KOPT-K1 (cell line): ENCODE measurements around the gene TAF7.
"Not testable (repeated sequence)": the region's sequence is repeated elsewhere in the genome, so short reads cannot be mapped to it uniquely, and the experiment has no call there.

Source experiments
- H3K27ac ChIP-seq: fragments of 200-600 bp; sonication (generic); 2 replicates; pipeline ENCODE4 v1.5.1; 2016; ENCODE audit warnings: antibody characterized with exemption, mild to moderate bottlenecking, low read depth, low read length; ENCODE audit not compliant: poor library complexity, severe bottlenecking
- H3K36me3 ChIP-seq: fragments of 200-600 bp; sonication (generic); 2 replicates; pipeline ENCODE4 v1.5.1; 2017; ENCODE audit warnings: antibody characterized with exemption, mild to moderate bottlenecking, low read length, moderate library complexity; ENCODE audit not compliant: insufficient read depth
- H3K9me3 ChIP-seq: fragments of 200-600 bp; sonication (generic); 2 replicates; pipeline ENCODE4 v1.5.1; 2017; ENCODE audit warnings: antibody characterized with exemption, low read length, mild to moderate bottlenecking; ENCODE audit not compliant: insufficient read depth, poor library complexity, severe bottlenecking

TAF7 gene

DNA sequence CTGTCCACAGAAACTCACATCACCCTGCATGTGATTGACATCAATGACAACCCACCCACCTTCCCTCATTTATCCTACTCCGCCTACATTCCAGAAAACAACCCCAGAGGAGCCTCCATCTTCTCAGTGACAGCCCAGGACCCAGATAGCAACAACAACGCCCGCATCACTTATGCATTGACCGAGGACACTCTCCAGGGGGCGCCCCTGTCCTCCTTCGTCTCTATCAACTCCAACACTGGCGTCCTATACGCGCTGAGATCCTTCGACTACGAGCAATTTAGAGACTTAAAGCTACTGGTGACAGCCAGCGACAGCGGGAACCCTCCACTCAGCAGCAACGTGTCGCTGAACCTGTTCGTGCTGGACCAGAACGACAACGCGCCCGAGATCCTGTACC is 24.7 kb upstream of the TAF7 start:
- no peaks in the 10 kb centered on the region for H3K36me3 ChIP-seq
- H3K9me3 ChIP-seq = peaks cover 21% of the 10 kb centered on the region

GRCh38 chr5:141343953-141344463 is 23.4 kb upstream of the TAF7 start:
- H3K36me3 ChIP-seq = no peaks in the 10 kb centered on the region
- no peak overlapping the region for H3K27ac ChIP-seq
- H3K9me3 ChIP-seq = peaks cover 34% of the 10 kb centered on the region

More for the DNA sequence above, 24.7 kb upstream of the TAF7 start:
- H3K27ac ChIP-seq = no peak overlapping the region

- Histone ChIP-seq H3K9me3 (peaks cover 38% of the 10 kb centered on the region), H3K27ac (no peak within 1 kb of the TSS), H3K36me3 (no peaks in the 10 kb centered on the region)
These were observed 22.8 kb upstream of the TAF7 start, which contains the start of gene PCDHGA3 for GRCh38 chr5:141343242-141343952. Gene PCDHGA3 (plus strand): TSS chr5:141343829. CDS start chr5:141344034, 205 bp downstream.

- Histone ChIP-seq H3K36me3 (no peaks in the 10 kb centered on the region), H3K9me3 (peaks cover 38% of the 10 kb centered on the region), H3K27ac (no peak overlapping the region)
These were observed 22.2 kb upstream of the TAF7 start for GRCh38 chr5:141342773-141343172.

DNA sequence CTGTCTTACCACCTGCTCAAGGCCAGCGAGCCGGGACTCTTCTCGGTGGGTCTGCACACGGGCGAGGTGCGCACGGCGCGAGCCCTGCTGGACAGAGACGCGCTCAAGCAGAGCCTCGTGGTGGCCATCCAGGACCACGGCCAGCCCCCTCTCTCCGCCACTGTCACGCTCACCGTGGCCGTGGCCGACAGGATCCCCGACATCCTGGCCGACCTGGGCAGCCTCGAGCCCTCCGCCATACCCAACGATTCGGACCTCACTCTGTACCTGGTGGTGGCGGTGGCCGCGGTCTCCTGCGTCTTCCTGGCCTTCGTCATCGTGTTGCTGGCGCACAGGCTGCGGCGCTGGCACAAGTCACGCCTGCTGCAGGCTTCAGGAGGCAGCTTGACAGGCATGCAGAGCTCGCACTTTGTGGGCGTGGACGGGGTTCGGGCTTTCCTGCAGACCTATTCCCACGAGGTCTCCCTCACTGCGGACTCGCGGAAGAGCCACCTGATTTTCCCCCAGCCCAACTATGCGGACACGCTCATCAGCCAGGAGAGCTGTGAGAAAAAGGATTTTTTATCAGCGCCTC is 20.3 kb upstream of the TAF7 start:
- not testable (repeated sequence) for H3K27ac ChIP-seq
- peaks cover 38% of the 10 kb centered on the region for H3K9me3 ChIP-seq

DNA sequence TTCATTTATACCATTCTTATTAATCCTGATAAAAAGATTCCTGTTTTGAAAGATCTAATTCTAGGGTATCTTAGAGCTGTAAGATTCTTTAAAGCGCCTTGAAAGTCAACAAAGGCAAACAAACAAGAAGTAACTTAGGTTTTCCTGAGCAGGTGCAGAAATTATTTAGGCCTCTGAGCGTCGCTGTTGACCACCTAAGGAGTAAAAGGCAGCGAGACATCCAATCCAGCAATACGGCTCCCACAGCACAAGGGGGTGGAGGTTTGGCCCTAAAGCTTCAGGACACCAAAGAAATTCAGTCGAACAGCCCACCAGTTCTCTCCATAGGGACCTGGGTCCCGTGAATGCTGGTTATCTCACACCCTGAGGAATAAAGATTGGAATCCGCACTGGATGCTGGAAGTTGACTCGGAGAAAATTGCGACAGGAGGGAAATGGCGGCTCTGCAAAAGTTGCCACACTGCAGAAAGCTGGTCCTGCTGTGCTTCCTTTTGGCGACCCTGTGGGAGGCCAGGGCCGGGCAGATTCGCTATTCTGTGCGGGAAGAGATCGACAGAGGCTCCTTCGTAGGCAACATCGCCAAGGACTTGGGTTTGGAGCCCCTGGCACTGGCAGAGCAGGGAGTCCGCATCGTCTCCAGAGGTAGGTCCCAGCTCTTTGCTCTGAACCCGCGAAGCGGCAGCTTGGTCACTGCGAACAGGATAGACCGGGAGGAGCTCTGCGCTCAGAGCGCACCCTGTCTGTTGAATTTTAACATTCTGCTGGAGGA is 18.1 kb upstream of the TAF7 start, which contains the start of gene PCDHGA2:
Gene PCDHGA2, plus strand, starts transcription at position 223 of the 769 bp plus-strand sequence.
- peaks cover 20% of the 10 kb centered on the region for H3K9me3 ChIP-seq
- no peaks in the 10 kb centered on the region for H3K36me3 ChIP-seq
- no peak within 1 kb of the TSS for H3K27ac ChIP-seq

More for the DNA sequence above, 20.3 kb upstream of the TAF7 start:
- H3K36me3 ChIP-seq = not testable (repeated sequence)

DNA sequence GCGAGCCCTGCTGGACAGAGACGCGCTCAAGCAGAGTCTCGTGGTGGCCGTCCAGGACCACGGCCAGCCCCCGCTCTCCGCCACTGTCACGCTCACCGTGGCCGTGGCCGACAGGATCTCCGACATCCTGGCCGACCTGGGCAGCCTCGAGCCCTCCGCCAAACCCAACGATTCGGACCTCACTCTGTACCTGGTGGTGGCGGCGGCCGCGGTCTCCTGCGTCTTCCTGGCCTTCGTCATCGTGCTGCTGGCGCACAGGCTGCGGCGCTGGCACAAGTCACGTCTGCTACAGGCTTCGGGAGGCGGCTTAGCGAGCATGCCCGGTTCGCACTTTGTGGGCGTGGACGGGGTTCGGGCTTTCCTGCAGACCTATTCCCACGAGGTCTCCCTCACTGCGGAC is 12.0 kb upstream of the TAF7 start:
- not testable (repeated sequence) for H3K36me3 ChIP-seq, H3K27ac ChIP-seq, H3K9me3 ChIP-seq

DNA sequence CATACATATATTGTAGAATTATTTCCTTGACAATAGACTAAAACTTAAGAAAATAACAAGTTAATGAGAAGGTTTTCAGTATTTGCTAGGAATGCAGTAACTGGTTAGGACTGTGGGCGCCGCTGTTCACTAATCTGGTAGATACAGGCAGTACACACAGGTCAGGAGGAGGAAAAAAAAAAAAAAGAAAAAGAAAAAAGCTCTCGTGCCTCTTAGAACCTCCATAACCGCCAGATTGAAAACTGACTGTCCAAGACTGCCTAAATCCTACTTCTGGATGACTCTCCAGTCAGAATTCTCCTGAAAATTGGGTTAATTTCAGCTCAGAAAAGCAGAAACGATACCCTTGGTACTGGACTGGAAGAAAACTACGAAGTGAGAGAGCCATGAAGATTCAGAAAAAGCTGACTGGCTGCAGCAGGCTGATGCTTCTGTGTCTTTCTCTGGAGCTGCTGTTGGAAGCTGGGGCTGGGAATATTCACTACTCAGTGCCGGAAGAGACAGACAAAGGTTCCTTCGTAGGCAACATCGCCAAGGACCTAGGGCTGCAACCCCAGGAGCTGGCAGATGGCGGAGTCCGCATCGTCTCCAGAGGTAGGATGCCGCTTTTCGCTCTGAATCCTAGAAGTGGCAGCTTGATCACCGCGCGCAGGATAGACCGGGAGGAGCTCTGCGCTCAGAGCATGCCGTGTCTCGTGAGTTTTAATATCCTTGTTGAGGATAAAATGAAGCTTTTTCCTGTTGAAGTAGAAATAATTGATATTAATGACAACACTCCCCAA is 9.9 kb upstream of the TAF7 start, which contains the start of gene PCDHGA1:
Gene PCDHGA1, plus strand, starts transcription at position 216 of the 782 bp plus-strand sequence.
- no peaks in the 10 kb centered on the region for H3K36me3 ChIP-seq
- no peak within 1 kb of the TSS for H3K27ac ChIP-seq
- H3K9me3 ChIP-seq = peaks cover 9% of the 10 kb centered on the region

DNA sequence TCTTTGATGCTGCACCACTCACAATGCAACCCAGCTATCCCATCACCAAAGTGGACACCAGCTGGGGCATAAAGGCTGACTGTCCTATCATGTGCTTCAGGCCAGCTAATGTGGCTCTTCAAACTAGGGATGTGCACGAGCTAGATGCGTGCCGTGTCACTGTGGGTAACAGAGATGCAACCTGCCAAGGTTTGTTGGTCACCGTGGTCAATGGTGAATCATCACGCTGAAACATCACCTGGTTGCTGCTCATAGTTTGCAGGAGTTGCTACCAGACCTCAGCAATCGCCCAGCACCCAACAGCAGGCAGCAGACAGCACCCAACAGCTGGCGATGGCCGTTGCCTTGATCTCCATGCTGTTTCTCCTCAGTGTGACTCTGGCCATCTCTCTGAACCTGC is 7.6 kb upstream of the TAF7 start:
- Histone ChIP-seq H3K27ac (no peak overlapping the region), H3K36me3 (no peaks in the 10 kb centered on the region), H3K9me3 (peaks cover 9% of the 10 kb centered on the region)

- Histone ChIP-seq H3K27ac (no peak overlapping the region), H3K36me3 (no peaks in the 10 kb centered on the region), H3K9me3 (peaks cover 15% of the 10 kb centered on the region)
These were observed 5.7 kb upstream of the TAF7 start for GRCh38 chr5:141326088-141326854.

DNA sequence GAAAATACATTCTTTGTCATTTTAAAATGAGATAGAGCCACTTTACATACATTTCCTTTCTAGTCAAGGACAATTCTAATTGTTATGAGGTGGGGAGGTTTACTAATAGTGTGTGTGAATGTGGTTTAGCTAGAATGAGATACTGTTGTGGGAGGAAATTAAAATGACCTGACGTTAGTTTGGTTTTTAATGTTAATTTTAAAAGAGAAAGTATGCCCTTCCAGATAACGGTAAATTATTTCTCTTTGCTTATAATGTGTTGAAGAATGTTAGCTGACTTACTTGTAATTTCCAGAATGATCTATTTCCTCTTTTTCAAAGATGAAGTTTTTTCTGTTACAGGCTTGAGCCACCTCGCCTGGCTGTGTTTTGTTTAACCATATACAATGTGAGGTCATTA is 1.7 kb upstream of the TAF7 start:
- no peak overlapping the region for H3K27ac ChIP-seq
- peaks cover 49% of the 10 kb centered on the region for H3K9me3 ChIP-seq
- H3K36me3 ChIP-seq = peaks cover 25% of the 10 kb centered on the region

DNA sequence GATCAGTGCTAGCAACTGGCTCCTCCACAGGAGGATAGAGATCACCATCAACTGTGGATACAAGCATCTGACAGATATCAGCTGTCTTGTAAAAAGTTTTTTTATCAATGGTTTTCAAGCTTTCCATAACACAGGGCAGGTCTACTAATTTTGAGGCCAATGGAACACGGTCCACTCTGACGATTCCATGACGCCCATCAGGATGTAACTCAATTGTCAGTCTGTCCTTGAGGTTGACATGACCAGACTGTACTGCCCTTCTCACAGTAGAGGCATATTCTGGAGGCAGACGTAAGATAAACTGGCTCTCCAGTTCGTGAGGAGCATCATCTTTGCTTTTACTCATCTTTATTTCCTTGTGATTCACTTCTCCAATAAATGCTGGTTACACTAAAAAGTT is 885 bp downstream of the TAF7 start:
- Histone ChIP-seq H3K27ac (peak overlapping the region; percentile 89), H3K9me3 (peaks cover 75% of the 10 kb centered on the region)

GRCh38 chr5:141319202-141319601 is 1.4 kb downstream of the TAF7 start:
- peaks cover 54% of the 10 kb centered on the region for H3K36me3 ChIP-seq
- no peak overlapping the region for H3K27ac ChIP-seq
- peaks cover 80% of the 10 kb centered on the region for H3K9me3 ChIP-seq

More for the DNA sequence above, 885 bp downstream of the TAF7 start:
- peaks cover 51% of the 10 kb centered on the region for H3K36me3 ChIP-seq

- peaks cover 94% of the 10 kb centered on the region for H3K9me3 ChIP-seq
- peaks cover 64% of the 10 kb centered on the region for H3K36me3 ChIP-seq
- H3K27ac ChIP-seq = not testable (repeated sequence)
These were observed 3.6 kb downstream of the TAF7 start for GRCh38 chr5:141316963-141317362.
